SW 1271 (cell line): Measurements from ENCODE around the gene FMNL2.

Experiments used
- DNase-seq, 2 experiments: peaks; one replicate each; lab custom pipeline; 2025; lab: John Stamatoyannopoulos, UW

The FMNL2 gene

GRCh38 chr2:152493945-152494528, 159.1 kb downstream of the FMNL2 start:
- no peak for DNase-seq

- no peak for DNase-seq
Observed at GRCh38 chr2:152496371-152496770, 161.4 kb downstream of the FMNL2 start.

GRCh38 chr2:152497481-152498052, 162.6 kb downstream of the FMNL2 start:
- DNase-seq, result peak in 1 of 2 experiments; percentile 42

GRCh38 chr2:152499331-152499816, 164.4 kb downstream of the FMNL2 start:
- no peak for DNase-seq

GRCh38 chr2:152499896-152500735, 165.1 kb downstream of the FMNL2 start:
- DNase-seq, result no peak

- no peak for DNase-seq
Observed at GRCh38 chr2:152500772-152501171, 165.8 kb downstream of the FMNL2 start.

GRCh38 chr2:152501666-152502065, 166.7 kb downstream of the FMNL2 start:
- DNase-seq, result no peak

- DNase-seq, result peak; percentile 39 to 63
Observed at GRCh38 chr2:152504618-152505017, 169.6 kb downstream of the FMNL2 start.

- peak; percentile 48 to 64 for DNase-seq
Observed at GRCh38 chr2:152505495-152505906, 170.5 kb downstream of the FMNL2 start.

GRCh38 chr2:152506843-152507242, 171.9 kb downstream of the FMNL2 start:
- DNase-seq, result peak; percentile 57 to 83

GRCh38 chr2:152507907-152508306, 172.9 kb downstream of the FMNL2 start:
- DNase-seq, result no peak

- peak; percentile 13 to 46 for DNase-seq
Observed at GRCh38 chr2:152508446-152508845, 173.5 kb downstream of the FMNL2 start.

GRCh38 chr2:152509772-152510491, 175.0 kb downstream of the FMNL2 start:
- no peak for DNase-seq

- no peak for DNase-seq
Observed at GRCh38 chr2:152510621-152511020, 175.6 kb downstream of the FMNL2 start.

- no peak for DNase-seq
Observed at GRCh38 chr2:152511981-152512380, 177.0 kb downstream of the FMNL2 start.

- no peak for DNase-seq
Observed at GRCh38 chr2:152513029-152513428, 178.1 kb downstream of the FMNL2 start.

- DNase-seq, result peak; percentile 43 to 78
Observed at GRCh38 chr2:152513681-152514080, 178.7 kb downstream of the FMNL2 start.

- DNase-seq, result no peak
Observed at GRCh38 chr2:152518034-152518433, 183.1 kb downstream of the FMNL2 start.

GRCh38 chr2:152518641-152519580, 183.9 kb downstream of the FMNL2 start:
- DNase-seq, result no peak

GRCh38 chr2:152519581-152519952, 184.6 kb downstream of the FMNL2 start:
- DNase-seq, result no peak

GRCh38 chr2:152520759-152521158, 185.8 kb downstream of the FMNL2 start:
- DNase-seq, result no peak
